GM10847 (cell line): Measurements from ENCODE around the gene GNAS-AS1.

Experiments used
- POLR2A ChIP-seq: IDR thresholded peaks from 2 replicates; pipeline ENCODE4 v1.6.1; 2011; ENCODE audit not compliant: insufficient read length; ENCODE audit errors: extremely low read depth

GNAS-AS1 gene

DNA sequence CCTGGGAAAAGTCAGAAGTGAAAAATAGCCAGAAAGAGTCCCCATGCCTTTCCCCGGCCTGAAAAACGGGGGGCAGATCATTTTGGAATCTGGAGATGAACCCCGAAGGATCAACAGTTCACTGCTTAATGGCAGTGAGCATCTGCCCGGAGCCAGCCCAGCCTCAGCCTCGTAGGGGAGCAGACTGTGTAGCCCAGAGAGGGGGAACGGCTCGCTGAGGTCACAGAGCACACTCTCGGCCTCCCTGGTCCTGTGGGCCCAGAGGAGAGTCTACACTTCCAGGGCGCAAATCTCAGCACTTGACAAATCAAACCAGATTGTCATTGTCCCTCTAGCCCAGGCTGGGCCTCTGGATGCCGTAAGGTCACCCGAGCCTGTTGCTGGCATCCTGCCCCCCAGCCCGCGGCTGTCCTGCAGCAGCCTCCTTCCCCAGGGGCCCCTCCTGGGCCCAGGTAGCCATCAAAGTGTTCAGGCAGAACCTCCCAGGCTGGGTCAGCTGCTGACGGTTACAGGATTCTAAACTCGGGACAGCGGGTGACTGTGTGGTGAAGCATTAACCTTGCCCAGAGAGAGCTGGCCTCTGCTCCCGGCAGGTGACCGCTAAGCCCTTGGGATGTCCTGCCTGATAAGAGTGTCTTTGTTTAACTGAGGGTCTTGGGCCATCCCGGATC is 56.1 kb downstream of the GNAS-AS1 start:
- no peak for TF ChIP-seq POLR2A

DNA sequence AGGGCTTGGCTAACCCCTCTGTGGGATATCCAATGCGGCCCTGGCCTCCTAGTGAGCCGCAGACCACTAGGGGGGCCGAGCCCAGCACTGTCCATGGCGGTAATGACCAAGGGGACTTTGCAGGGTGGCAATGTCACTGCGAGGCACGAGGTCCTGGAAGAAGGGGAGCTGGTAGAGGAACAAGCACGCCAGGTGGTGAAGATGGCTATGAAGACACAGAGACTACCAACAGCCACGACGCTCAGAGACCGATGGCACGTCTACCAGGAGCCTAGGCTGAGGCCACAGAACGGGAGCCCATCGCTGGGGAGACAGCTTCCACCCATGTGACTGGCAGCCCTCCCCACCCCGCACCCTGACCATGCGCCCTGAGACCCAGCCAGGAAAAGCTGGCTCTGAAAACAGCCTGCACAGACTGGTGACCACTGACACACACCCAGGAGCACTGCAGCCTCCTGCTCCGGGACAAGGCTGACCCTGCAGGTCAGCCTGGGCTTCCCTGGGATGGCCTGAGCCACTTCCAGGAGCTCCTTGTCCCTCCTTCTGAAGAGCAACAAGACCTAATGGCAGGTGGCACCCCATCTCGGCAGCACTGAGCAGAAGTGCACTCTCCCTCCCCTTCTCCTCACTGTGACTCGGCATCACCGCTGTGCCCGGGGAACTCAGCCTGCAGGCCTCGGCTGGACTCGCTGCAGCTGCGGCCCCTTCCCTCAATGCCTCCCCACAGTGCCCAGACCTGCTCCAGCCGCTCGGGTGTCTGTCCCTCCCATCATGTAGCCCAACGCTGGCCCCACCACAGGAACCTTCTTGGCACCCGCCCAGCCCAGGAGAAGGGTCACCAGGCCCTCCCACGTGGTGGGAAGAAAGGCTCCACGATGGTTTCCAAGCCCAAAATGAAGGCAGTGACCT is 56.9 kb downstream of the GNAS-AS1 start:
- TF ChIP-seq POLR2A: no peak

DNA sequence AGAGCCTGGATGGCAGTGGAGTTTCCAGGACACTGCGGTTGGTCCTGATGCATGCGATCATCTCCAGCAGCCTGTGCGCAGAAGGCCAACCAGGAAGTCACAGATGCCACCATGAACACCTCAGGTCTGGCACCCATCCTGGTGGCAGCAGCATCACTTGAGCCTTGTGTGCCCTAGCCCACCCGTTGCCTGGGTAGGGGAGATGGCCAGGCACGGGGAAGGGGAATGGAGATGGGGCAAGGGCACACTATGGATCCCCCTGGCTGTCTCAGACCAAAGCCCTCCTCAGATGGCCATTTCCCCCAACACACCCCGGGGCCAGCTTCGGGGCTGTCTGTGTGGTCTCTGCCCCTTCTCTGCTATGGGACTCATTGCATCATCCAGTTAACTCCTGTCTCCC is 58.3 kb downstream of the GNAS-AS1 start:
- no peak for TF ChIP-seq POLR2A

DNA sequence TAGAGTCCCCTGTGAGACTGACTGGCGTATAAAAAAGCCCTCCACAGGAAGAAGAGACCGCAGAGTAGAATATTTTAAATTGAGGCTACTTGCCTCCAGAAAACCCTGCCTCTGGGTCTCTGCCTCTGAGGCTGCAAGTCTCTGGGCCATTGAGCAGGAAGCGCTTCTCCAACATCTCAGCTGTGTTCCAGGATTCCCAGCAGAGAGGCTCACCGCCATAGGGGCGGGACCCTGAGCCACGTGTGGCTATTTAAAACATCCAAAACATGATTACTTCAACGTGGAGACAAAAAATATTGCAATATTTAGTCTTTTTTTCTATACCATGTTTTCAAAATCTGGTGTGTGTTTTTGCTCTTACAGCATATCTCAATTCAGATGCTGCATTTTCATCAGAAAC is 59.4 kb downstream of the GNAS-AS1 start:
- TF ChIP-seq POLR2A: no peak

DNA sequence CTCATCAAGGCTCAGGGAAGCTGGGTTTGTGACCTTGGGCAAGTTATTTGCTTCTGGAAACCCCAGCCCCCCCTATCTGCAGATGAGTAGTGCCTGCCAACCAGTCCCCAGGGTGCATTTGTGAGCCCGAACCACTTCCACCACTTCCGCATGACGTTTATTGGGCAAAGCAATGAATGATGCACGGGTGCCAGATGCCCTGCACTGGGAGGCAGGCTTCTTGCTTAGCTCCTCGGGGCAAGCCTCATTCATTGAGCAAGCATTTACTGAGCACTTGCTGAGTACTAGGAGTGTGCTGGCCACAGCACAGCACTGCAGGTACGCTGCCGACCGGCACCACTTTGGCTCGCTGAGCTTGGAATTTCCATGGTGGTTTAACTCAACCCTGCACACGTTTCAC is 60.2 kb downstream of the GNAS-AS1 start:
- TF ChIP-seq POLR2A: no peak

DNA sequence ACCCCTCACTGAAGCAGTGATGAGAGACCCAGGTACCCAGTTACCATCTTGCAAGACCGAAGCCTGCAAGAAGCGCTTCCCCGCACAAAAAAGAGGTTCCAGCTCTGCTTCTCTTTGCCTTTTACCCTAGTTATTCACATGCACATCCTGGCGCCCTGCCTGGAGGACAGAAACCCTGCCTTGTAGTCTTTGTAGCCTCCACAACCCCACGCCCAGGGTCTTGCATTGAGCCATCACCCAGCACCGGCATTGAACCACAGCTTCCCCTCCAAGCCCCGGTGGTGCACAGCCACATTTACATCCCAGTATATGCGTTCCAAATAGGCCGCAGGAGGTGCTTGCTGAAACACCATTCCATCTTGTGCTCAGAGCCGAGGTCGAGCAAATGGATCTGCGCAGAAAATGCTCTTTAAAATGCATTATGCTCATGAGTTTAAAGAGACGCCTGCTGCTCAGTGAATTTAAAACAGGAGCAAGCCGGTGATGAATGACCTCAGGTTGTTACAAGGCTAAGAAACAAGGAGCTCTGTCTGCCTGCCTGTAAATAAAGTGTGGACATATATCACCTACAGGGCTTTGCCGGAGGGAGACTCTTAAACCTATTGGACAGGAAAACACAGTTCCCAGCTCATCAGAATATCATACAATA is 61.7 kb downstream of the GNAS-AS1 start:
- TF ChIP-seq POLR2A: no peak

DNA sequence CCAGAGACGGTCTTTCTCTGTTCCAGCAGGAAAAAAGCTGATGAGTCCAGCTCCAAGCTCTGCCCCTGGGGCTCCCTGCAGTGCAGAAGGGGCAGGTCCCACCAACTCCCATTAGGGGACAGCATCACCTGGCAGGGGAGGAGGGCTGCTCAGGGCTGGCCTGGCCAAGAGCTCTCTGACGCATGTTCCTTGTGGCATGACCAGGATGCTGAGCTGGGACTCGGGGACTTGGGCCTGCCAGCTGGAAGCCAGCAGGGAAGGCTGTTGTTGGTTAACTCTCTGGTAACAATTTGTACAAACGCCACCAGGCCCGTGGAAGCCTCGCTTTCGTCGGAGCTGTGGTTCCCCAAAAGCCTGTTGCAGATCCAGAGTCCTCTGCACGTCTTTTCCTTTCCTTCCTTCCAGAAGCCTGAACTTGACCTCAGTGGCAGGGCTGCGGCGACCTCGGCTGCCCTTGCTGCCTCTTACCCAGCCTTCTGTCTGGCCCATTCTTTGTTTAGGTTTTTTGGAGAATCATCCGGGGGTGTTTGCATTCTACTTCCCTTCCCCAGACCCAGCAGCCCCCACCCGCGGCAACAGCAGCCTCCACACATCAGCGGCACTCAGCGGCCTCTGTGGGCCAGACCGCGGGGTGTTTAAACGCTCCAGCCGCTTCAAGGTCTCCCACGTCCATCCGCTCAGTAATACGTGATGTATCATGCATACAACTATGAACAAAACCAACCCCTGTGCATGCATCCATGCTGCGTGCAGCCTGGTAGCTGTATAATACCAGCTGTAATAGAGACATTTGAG is 63.3 kb downstream of the GNAS-AS1 start:
- no peak for TF ChIP-seq POLR2A

DNA sequence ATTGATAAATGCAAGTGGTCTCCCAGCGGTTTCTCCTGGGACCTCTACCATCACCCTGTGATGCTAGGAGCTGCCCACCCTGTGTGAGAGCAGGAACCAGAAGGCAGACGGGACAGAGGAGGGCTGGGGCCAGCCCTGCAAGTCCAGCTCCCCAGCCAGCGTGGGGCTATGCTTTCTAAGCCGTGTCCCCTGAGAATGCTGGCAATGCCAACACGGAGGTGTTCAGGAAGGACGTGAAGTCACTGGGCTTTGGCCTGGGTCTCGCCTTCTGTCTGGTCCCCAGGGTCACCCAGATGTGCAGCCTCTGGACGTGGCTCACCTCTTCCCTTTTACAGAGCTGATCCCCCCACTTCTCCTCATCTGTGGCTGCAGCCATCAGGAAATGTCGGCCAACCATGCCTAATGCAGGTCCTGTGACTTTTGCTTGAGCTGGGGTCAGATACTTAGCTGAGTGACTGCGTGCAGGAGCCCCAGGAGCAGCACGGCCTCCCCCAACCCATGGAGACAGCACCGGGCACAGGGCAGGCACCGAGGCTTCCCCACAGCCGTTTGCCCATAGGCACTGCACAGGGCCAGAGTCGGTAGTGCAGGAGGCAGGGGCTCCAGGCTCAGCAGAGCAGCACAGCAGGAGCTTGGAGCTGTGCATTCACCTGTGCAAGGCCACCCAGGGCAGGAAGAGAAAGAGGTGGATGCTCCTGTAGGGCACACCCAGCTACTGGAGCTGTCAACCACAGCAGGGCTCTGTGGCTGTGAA is 66.2 kb downstream of the GNAS-AS1 start:
- TF ChIP-seq POLR2A: no peak

DNA sequence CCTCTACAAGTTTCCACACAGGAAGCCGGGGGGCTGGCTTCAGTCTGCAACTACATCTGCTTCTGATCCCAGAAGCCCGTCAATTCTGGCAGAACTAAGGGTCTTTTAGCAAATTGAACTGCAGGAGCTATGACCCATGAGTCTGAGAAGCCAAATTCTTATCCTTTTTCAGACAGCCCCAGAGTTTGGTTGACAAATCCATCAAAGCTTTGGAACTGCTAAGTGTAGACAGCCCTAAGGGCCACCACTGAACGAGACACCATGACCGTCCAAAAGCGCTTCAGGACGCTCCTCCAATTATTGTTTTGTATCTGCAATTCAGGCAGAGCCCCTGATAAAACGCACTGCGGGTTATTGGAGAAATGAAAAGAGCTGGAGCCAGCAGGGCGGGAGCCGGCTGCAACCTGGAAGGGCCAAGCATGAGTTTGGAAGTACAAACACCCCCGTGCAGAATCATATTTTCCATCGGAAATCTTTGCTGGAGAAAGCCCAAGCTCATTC is 67.1 kb downstream of the GNAS-AS1 start:
- no peak for TF ChIP-seq POLR2A

DNA sequence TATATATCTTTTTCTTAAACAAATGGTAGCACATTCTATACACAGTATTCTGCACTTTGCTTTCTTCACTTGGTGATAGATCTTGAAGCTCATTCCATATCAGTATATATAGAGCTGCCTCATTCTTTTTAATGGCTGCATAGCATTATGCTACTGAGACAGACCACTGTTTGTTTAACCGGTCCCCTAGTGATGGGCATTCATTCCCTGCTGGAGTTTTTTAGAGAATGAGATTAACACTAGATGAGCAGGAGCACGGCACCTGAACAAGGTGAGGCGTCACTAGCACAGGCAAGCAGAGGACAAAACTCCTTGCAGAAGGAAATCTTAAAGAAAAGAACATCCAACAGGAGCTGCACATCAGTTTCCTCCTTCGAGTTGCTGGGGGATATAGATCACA is 69.6 kb downstream of the GNAS-AS1 start:
- TF ChIP-seq POLR2A: no peak

DNA sequence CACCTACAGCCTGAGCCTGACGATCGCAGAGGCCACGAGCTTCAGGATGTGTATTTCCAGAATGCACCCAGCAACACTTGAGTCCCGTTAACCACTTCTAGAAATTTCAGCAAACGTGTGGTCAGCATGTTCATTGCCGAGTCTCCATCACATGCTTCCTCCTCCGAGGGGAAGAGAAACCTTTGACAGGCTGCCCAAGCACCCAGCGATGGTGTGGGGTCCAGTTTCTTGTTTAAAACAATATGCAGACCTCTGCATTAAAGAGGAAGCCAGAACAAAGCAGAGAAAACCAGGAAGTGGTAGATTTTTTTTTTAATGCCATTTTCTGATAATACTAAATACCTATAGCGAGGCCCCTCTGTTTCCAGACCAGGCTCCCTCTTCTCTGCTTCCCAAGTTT is 71.9 kb downstream of the GNAS-AS1 start:
- TF ChIP-seq POLR2A: no peak

DNA sequence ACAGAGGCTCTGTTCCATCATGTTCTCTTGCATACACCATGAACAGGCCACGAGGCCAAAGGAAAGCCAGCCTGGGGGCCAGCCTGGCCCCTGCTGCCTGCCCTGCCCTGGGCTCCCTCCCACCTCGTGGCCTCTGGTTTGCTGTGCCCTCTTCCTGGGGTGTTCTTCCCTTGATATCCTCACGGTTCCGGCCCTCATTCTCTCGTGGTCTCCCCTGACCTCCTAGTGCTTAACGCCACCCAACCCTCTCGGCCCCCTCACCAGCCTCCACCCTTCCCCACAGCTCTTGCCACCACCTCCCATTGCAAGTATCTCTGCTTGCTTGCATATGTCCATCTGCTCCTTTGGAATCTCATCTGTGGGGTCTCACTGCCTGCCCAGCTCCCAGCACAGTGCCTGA is 73.0 kb downstream of the GNAS-AS1 start:
- TF ChIP-seq POLR2A: no peak

DNA sequence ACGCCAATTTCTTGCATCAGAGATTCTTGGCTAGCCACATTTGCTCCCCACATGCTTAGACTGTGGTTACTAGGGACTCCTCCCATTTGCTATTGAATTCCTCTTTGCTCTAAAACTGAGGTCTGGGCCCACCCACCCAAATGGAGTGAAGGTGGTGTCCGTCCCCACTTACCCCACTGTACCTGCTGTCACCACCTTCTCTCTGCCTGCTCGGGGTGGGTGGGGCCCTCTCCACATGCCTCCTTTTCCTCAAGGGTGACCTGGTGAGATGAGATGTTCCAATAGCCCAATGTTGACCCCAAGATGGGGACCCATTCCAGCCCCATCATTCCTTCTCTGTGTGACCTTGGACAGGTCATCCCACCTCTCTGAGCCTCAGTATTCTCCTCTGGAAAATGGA is 74.6 kb downstream of the GNAS-AS1 start:
- no peak for TF ChIP-seq POLR2A

DNA sequence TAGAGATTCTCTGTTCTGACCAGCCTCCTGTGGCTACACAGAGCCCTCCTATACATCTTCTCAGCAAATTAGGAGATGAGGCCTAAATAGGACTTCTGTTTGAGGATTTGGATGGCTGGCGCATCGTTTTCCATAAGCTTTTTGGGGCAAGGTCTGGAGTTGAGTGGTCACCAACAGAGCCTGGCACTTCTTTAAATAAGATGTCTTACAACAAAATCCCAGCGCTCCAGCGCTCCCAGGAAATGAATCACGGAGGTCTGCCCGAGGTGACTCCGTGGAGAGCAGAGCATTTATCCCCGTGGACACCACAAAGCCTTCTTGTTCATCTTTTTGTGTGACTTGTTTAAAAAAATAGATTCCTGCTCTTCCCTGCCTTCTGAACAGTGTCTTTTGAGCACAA is 75.3 kb downstream of the GNAS-AS1 start:
- TF ChIP-seq POLR2A: no peak
